Keratinocyte (primary cell): ENCODE data around the gene TMEM161A. TPM values are rescaled to one million over a fixed set of nuclear protein-coding genes. Genes with fewer than 3 reads are reported as not detected.

Source experiments
- DNase-seq: peaks from one replicate; pipeline ENCODE4 v3.0.0-alpha.2; 2011; ENCODE audit warnings: low read depth, missing footprints, low spot score
- FAIRE-seq: peaks from 2 replicates; lab custom pipeline; 2011; peaks lifted over from hg19 to GRCh38; lab: Jason Lieb, UNC
- H2AFZ ChIP-seq: 2 replicates; pipeline ENCODE4 v1.6.0; 2012; ENCODE audit warnings: low read length, control low read depth, inconsistent platforms; ENCODE audit not compliant: control insufficient read depth
- H3K27ac ChIP-seq: 2 replicates; pipeline ENCODE4 v1.5.1; 2011; ENCODE audit warnings: low read length; ENCODE audit not compliant: control insufficient read depth, insufficient read depth
- H3K27me3 ChIP-seq: 3 replicates; pipeline ENCODE4 v1.6.0; 2011; ENCODE audit warnings: low read length; ENCODE audit not compliant: control insufficient read depth, insufficient read depth; ENCODE audit errors: extremely low read depth
- H3K36me3 ChIP-seq, 2 experiments: 2 replicates in 1 of 2; 3 replicates in 1 of 2; pipeline ENCODE4 v1.5.1; 2011; ENCODE audit warnings: low read length in 2 of 2, mild to moderate bottlenecking in 1 of 2; ENCODE audit not compliant: control insufficient read depth in 2 of 2, insufficient read depth in 2 of 2; ENCODE audit errors: extremely low read depth in 1 of 2
- H3K4me1 ChIP-seq: 3 replicates; pipeline ENCODE4 v1.5.1; 2011; ENCODE audit warnings: low read length; ENCODE audit not compliant: control insufficient read depth, insufficient read depth; ENCODE audit errors: extremely low read depth
- H3K4me2 ChIP-seq: 3 replicates; pipeline ENCODE4 v1.6.0; 2011; ENCODE audit warnings: low read depth, low read length; ENCODE audit not compliant: control insufficient read depth, insufficient read depth; ENCODE audit errors: extremely low read depth
- H3K4me3 ChIP-seq, 3 experiments: fragments of 200-600 bp in 1 of 3; sonication (generic) in 1 of 3; 2 replicates in 2 of 3; 3 replicates in 1 of 3; pipeline ENCODE4 v1.5.1; 2011 to 2016; ENCODE audit warnings: low read length in 3 of 3, mild to moderate bottlenecking in 3 of 3, control low read depth in 2 of 3, inconsistent platforms in 1 of 3, low read depth in 1 of 3, mixed read lengths in 1 of 3, mixed run types in 1 of 3, moderate library complexity in 1 of 3; ENCODE audit not compliant: control insufficient read depth in 2 of 3, insufficient read depth in 2 of 3; ENCODE audit errors: extremely low read depth in 1 of 3
- H3K79me2 ChIP-seq: 2 replicates; pipeline ENCODE4 v1.6.0; 2012; ENCODE audit warnings: low read length; ENCODE audit not compliant: control insufficient read depth, insufficient read depth
- H3K9ac ChIP-seq: 3 replicates; pipeline ENCODE4 v1.6.0; 2011; ENCODE audit warnings: low read length; ENCODE audit not compliant: control insufficient read depth, insufficient read depth; ENCODE audit errors: extremely low read depth
- H3K9me1 ChIP-seq: 3 replicates; pipeline ENCODE4 v1.6.0; 2011; ENCODE audit warnings: low read length; ENCODE audit not compliant: control insufficient read depth, insufficient read depth; ENCODE audit errors: extremely low read depth
- H3K9me3 ChIP-seq: 2 replicates; pipeline ENCODE4 v1.5.1; 2012; ENCODE audit warnings: low read depth, low read length; ENCODE audit not compliant: control insufficient read depth
- H4K20me1 ChIP-seq: 3 replicates; pipeline ENCODE4 v1.6.0; 2011; ENCODE audit warnings: low read length; ENCODE audit not compliant: control insufficient read depth, insufficient read depth; ENCODE audit errors: extremely low read depth
- EZH2 ChIP-seq: IDR thresholded peaks from one replicate; pipeline ENCODE4 v1.6.1; 2012; ENCODE audit warnings: inconsistent platforms, mild to moderate bottlenecking, low read length, moderate library complexity
- dilution Hi-C: fragments of 300-500 bp; cut with MboI; formaldehyde crosslinking; loops from one replicate; pipeline ENCODE4 v1.7.0; 2020; ENCODE audit warnings: low sequenced_read_pairs; ENCODE audit not compliant: extremely low pct_ligation_motif_present
- polyA plus RNA-seq, 5 experiments: library from polyadenylated mRNA; depleted of rRNA in 3 of 5; stranded (reverse) in 3 of 5; stranded (forward) in 1 of 5; unstranded in 1 of 5; fragments of >200 nt; gene quantifications; 1 replicate in 1 of 5; 2 replicates in 3 of 5; 3 replicates in 1 of 5; pipeline versions ENCODE4 v1.2.1 to v1.2.3, GENCODE V29; 2011 to 2012; ENCODE audit warnings: missing spikeins in 2 of 5, low read depth in 1 of 5, low replicate concordance in 1 of 5
- TF ChIP-seq, protein P1 (sequence below), 3 experiments: IDR thresholded peaks in 1 of 3; conservative IDR thresholded peaks in 1 of 3; optimal IDR thresholded peaks in 1 of 3; 2 replicates in 2 of 3; 3 replicates in 1 of 3; pipeline versions ENCODE3 to v1.5.1; 2011; ENCODE audit warnings: low read length in 3 of 3, mild to moderate bottlenecking in 3 of 3, moderate library complexity in 2 of 3, control low read depth in 1 of 3, inconsistent platforms in 1 of 3; ENCODE audit not compliant: insufficient read depth in 2 of 3; ENCODE audit errors: extremely low read depth in 1 of 3

The TMEM161A gene
- polyA plus RNA-seq, 1 donor (not counting 4 experiments of a cell fraction or from before 2014, with no cell fraction given), result 18.0 TPM

GRCh38 chr19:19075126-19075525 is 63.2 kb downstream of the TMEM161A start:
- Histone ChIP-seq H3K9me3 (no peaks in the 10 kb centered on the region), H3K27ac (no peak overlapping the region), H3K4me1 (no peaks in the 10 kb centered on the region), H3K9me1 (no peaks in the 10 kb centered on the region), H2AFZ (no peak overlapping the region), H3K4me3 (no peak overlapping the region), H3K9ac (no peak overlapping the region), H3K27me3 (no peaks in the 10 kb centered on the region), H3K36me3 (no peaks in the 10 kb centered on the region), H3K79me2 (no peaks in the 10 kb centered on the region), H4K20me1 (no peaks in the 10 kb centered on the region), H3K4me2 (no peak overlapping the region)
- DNase-seq (no peak), FAIRE-seq (no peak)
- no peak for TF ChIP-seq EZH2
- TF ChIP-seq, protein P1, sequence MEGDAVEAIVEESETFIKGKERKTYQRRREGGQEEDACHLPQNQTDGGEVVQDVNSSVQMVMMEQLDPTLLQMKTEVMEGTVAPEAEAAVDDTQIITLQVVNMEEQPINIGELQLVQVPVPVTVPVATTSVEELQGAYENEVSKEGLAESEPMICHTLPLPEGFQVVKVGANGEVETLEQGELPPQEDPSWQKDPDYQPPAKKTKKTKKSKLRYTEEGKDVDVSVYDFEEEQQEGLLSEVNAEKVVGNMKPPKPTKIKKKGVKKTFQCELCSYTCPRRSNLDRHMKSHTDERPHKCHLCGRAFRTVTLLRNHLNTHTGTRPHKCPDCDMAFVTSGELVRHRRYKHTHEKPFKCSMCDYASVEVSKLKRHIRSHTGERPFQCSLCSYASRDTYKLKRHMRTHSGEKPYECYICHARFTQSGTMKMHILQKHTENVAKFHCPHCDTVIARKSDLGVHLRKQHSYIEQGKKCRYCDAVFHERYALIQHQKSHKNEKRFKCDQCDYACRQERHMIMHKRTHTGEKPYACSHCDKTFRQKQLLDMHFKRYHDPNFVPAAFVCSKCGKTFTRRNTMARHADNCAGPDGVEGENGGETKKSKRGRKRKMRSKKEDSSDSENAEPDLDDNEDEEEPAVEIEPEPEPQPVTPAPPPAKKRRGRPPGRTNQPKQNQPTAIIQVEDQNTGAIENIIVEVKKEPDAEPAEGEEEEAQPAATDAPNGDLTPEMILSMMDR (optimal IDR thresholded peaks at IDR 0.05 in 1 of 3, IDR thresholded peaks at IDR 0.05 in 1 of 3, conservative IDR thresholded peaks at IDR 0.05 in 1 of 3; ENCODE audit: extremely low read depth in 1 of 3, insufficient read depth in 2 of 3, low read length in 3 of 3), result no peak
- dilution Hi-C loops, result no loop called here

- no peak overlapping the region for H3K4me3 ChIP-seq
- H3K4me1 ChIP-seq, result no peaks in the 10 kb centered on the region
- no peak overlapping the region for H2AFZ ChIP-seq
- FAIRE-seq (no peak), DNase-seq (no peak)
- TF ChIP-seq, protein P1 (optimal IDR thresholded peaks at IDR 0.05 in 1 of 3, IDR thresholded peaks at IDR 0.05 in 1 of 3, conservative IDR thresholded peaks at IDR 0.05 in 1 of 3; ENCODE audit: extremely low read depth in 1 of 3, insufficient read depth in 2 of 3, low read length in 3 of 3), result no peak
- TF ChIP-seq EZH2, result no peak
- H3K9me1 ChIP-seq, result no peaks in the 10 kb centered on the region
- no peaks in the 10 kb centered on the region for H3K9me3 ChIP-seq
- no peaks in the 10 kb centered on the region for H3K79me2 ChIP-seq
- no peak overlapping the region for H3K9ac ChIP-seq
- no peak overlapping the region for H3K4me2 ChIP-seq
- no peak overlapping the region for H3K27ac ChIP-seq
- no peaks in the 10 kb centered on the region for H4K20me1 ChIP-seq
- no peaks in the 10 kb centered on the region for H3K36me3 ChIP-seq
- dilution Hi-C loops, result no loop called here
- H3K27me3 ChIP-seq, result no peaks in the 10 kb centered on the region
Measured at GRCh38 chr19:19074196-19074882, 63.9 kb downstream of the TMEM161A start.
